Fibroblast of skin of left biceps (primary cell): ENCODE data around the gene NSMCE4A.
A peak's percentile ranks its signal among the peaks of the same experiment; 100 is the strongest.
"Not testable (repeated sequence)": the region's sequence is repeated elsewhere in the genome, so short reads cannot be mapped to it uniquely, and the experiment has no call there.

Source experiments
- DNase-seq, 2 experiments: peaks; one replicate each; pipeline ENCODE4 v3.0.0-alpha.2; 2013; ENCODE audit warnings: low read depth in 2 of 2

Gene NSMCE4A

GRCh38 chr10:121988361-121989324 is 13.6 kb upstream of the NSMCE4A start, which contains the start of gene TACC2:
Gene TACC2, plus strand, starts transcription at chr10:121989163. Its CDS starts 32,819 bp downstream, at chr10:122021982.
- no peak for DNase-seq

- DNase-seq = no peak
These were observed 9.4 kb upstream of the NSMCE4A start for GRCh38 chr10:121984463-121984862.

- no peak for DNase-seq
These were observed 8.8 kb upstream of the NSMCE4A start for GRCh38 chr10:121983852-121984251.

- no peak for DNase-seq
These were observed 6.3 kb upstream of the NSMCE4A start for GRCh38 chr10:121981346-121981745.

GRCh38 chr10:121978511-121978910 is 3.5 kb upstream of the NSMCE4A start:
- DNase-seq = no peak

GRCh38 chr10:121976607-121977006 is 1.6 kb upstream of the NSMCE4A start:
- DNase-seq = no peak

GRCh38 chr10:121975295-121976086 is 474 bp upstream of the NSMCE4A start:
- peak in 1 of 2 experiments; percentile 33 for DNase-seq

GRCh38 chr10:121974019-121974534 is 940 bp downstream of the NSMCE4A start:
- DNase-seq = no peak

- DNase-seq = not testable (repeated sequence)
These were observed 5.9 kb downstream of the NSMCE4A start for GRCh38 chr10:121969086-121969485.

- no peak for DNase-seq
These were observed 9.0 kb downstream of the NSMCE4A start for GRCh38 chr10:121965996-121966395.

GRCh38 chr10:121961456-121961855 is 13.6 kb downstream of the NSMCE4A start:
- DNase-seq = no peak

- no peak for DNase-seq
These were observed 15.3 kb downstream of the NSMCE4A start for GRCh38 chr10:121959671-121960070.

GRCh38 chr10:121956111-121957061 is 18.6 kb downstream of the NSMCE4A start:
- DNase-seq = no peak

GRCh38 chr10:121952226-121952625 is 22.8 kb downstream of the NSMCE4A start:
- DNase-seq = no peak

GRCh38 chr10:121949451-121949850 is 25.6 kb downstream of the NSMCE4A start:
- no peak for DNase-seq

- no peak for DNase-seq
These were observed 26.0 kb downstream of the NSMCE4A start for GRCh38 chr10:121949049-121949448.

- no peak for DNase-seq
These were observed 27.4 kb downstream of the NSMCE4A start for GRCh38 chr10:121947343-121948330.

GRCh38 chr10:121942749-121943416 is 32.1 kb downstream of the NSMCE4A start:
- peak; percentile 90 to 91 for DNase-seq

GRCh38 chr10:121941532-121941931 is 33.5 kb downstream of the NSMCE4A start:
- no peak for DNase-seq
